HepG2 (cell line): Measurements from ENCODE around the gene FALEC. TPM values are rescaled to one million over a fixed set of nuclear protein-coding genes. Genes with fewer than 3 reads are reported as not detected.

Source experiments
- ATAC-seq: fragments of 200-7000 bp; cut with Tn5 transposase; 3 replicates; pipeline ENCODE4 v1.9.1; 2020; ENCODE audit warnings: mild to moderate bottlenecking, moderate library complexity
- BruUV-seq: library from RNA; stranded (reverse); fragments of 400-500 nt; replicated peaks from 2 replicates; lab custom pipeline; 2021; lab: Mats Ljungman, UMichigan
- CTCF ChIA-PET: fragments of 300-600 bp; formaldehyde crosslinking; extraction: SDS; loops from one replicate; lab custom pipeline; 2021; ENCODE audit warnings: low total read pairs, inconsistent platforms, low intra/inter-chr PET ratio; lab: Yijun Ruan, JAX
- POLR2A ChIA-PET: fragments of 350-600 bp; sonication (Branson Sonifier 250); formaldehyde crosslinking; loops from one replicate; lab custom pipeline; 2020; ENCODE audit warnings: antibody characterized with exemption, inconsistent platforms; lab: Yijun Ruan, JAX
- DNase-seq: peaks from one replicate; pipeline ENCODE4 v3.0.0-alpha.2; 2015; ENCODE audit warnings: low spot score
- FAIRE-seq: peaks from 3 replicates; lab custom pipeline; 2011; peaks lifted over from hg19 to GRCh38; lab: Jason Lieb, UNC
- H2AFZ ChIP-seq: one replicate; pipeline ENCODE4 v1.6.1; 2011; ENCODE audit warnings: low read length, inconsistent platforms
- H3K27ac ChIP-seq: fragments of 300-600 bp; 3 replicates; pipeline ENCODE4 v1.8.0; 2011; ENCODE audit warnings: mixed run types, mild to moderate bottlenecking, mixed read lengths, low read length, inconsistent platforms; ENCODE audit not compliant: insufficient read depth; ENCODE audit errors: extremely low read length
- H3K27me3 ChIP-seq, 2 experiments: fragments of 200-600 bp in 1 of 2; 2 replicates in 1 of 2; 3 replicates in 1 of 2; pipeline versions ENCODE4 v1.6.0 to v1.8.0; 2011; ENCODE audit warnings: low read length in 2 of 2, mild to moderate bottlenecking in 2 of 2, moderate library complexity in 2 of 2, inconsistent platforms in 1 of 2; ENCODE audit not compliant: insufficient read depth in 2 of 2, control insufficient read depth in 1 of 2
- H3K36me3 ChIP-seq, 2 experiments: fragments of 200-600 bp in 1 of 2; replicated peaks in 1 of 2; 2 replicates in 1 of 2; 3 replicates in 1 of 2; pipeline versions ENCODE4 v1.5.1 to v1.8.0; 2011; ENCODE audit warnings: low read length in 2 of 2, inconsistent platforms in 1 of 2; ENCODE audit not compliant: insufficient read depth in 2 of 2, control insufficient read depth in 1 of 2
- H3K4me1 ChIP-seq: 2 replicates; pipeline ENCODE4 v1.5.1; 2012; ENCODE audit warnings: low read length, inconsistent platforms; ENCODE audit not compliant: insufficient read depth
- H3K4me2 ChIP-seq: 2 replicates; pipeline ENCODE4 v1.6.0; 2011; ENCODE audit warnings: low read depth, low read length, inconsistent platforms
- H3K4me3 ChIP-seq, 3 experiments: fragments of 200-600 bp in 1 of 3; sonication (generic), shearing (Covaris generic) in 1 of 3; replicated peaks in 1 of 3; 2 replicates each; pipeline ENCODE4 v1.5.1; 2011 to 2016; ENCODE audit warnings: low read length in 3 of 3, inconsistent platforms in 2 of 3, low read depth in 2 of 3, mild to moderate bottlenecking in 2 of 3, control low read depth in 1 of 3, mixed read lengths in 1 of 3; ENCODE audit not compliant: insufficient read depth in 1 of 3
- H3K79me2 ChIP-seq: one replicate; pipeline ENCODE4 v1.6.1; 2011; ENCODE audit warnings: low read length, inconsistent platforms; ENCODE audit not compliant: insufficient read depth
- H3K9ac ChIP-seq: 2 replicates; pipeline ENCODE4 v1.6.0; 2011; ENCODE audit warnings: mild to moderate bottlenecking, low read depth, low read length, inconsistent platforms; ENCODE audit not compliant: insufficient read depth
- H3K9me3 ChIP-seq: 2 replicates; pipeline ENCODE4 v1.5.1; 2012; ENCODE audit warnings: mild to moderate bottlenecking, low read length
- H4K20me1 ChIP-seq: 2 replicates; pipeline ENCODE4 v1.6.0; 2011; ENCODE audit warnings: inconsistent platforms, mild to moderate bottlenecking, low read length, moderate library complexity; ENCODE audit not compliant: insufficient read depth
- ASH2L ChIP-seq: fragments of 300-600, 200-600 bp; sonication (generic); IDR thresholded peaks from 2 replicates; pipeline ENCODE4 v1.7.0; 2017; ENCODE audit warnings: low read depth, mild to moderate bottlenecking, moderate library complexity, mixed read lengths, low read length; ENCODE audit not compliant: insufficient read length
- CENPX ChIP-seq: sonication (generic); formaldehyde crosslinking; IDR thresholded peaks from 2 replicates; pipeline ENCODE4 v1.9.0; 2021; ENCODE audit warnings: mild to moderate bottlenecking, missing genetic modification reagents, moderate library complexity
- KDM4B ChIP-seq: sonication (generic); formaldehyde crosslinking; IDR thresholded peaks from 2 replicates; pipeline ENCODE4 v1.4.0; 2020; ENCODE audit warnings: missing genetic modification reagents
- PAWR ChIP-seq: sonication (generic); formaldehyde crosslinking; IDR thresholded peaks from 2 replicates; pipeline ENCODE4 v1.4.0; 2020; ENCODE audit warnings: missing genetic modification reagents, mild to moderate bottlenecking, borderline replicate concordance
- PHF20 ChIP-seq: sonication (generic); formaldehyde crosslinking; IDR thresholded peaks from 2 replicates; pipeline ENCODE4 v1.5.0; 2020; ENCODE audit warnings: mild to moderate bottlenecking, missing genetic modification reagents
- REL ChIP-seq: sonication (generic); formaldehyde crosslinking; conservative IDR thresholded peaks from 2 replicates; pipeline ENCODE4 v1.8.0; 2022; ENCODE audit warnings: mild to moderate bottlenecking, missing genetic modification reagents, moderate library complexity
- ZNF251 ChIP-seq: sonication (generic); formaldehyde crosslinking; IDR thresholded peaks from 2 replicates; pipeline ENCODE4 v1.9.0; 2021; ENCODE audit warnings: mild to moderate bottlenecking, missing genetic modification reagents
- ZNF569 ChIP-seq: sonication (generic); formaldehyde crosslinking; IDR thresholded peaks from 2 replicates; pipeline ENCODE4 v1.5.0; 2020; ENCODE audit warnings: mild to moderate bottlenecking, missing genetic modification reagents, moderate library complexity, borderline replicate concordance
- ZNF644 ChIP-seq: IDR thresholded peaks from 2 replicates; pipeline ENCODE4 v1.6.1; 2016; ENCODE audit warnings: low read depth
- WGBS: methylation state at CpG from one replicate; pipeline ENCODE4 v1.1.6; 2017; ENCODE audit warnings: low lambda C conversion rate; 5-methylcytosine and 5-hydroxymethylcytosine counted together
- in situ Hi-C: cut with HindIII; loops from 2 replicates; pipeline ENCODE4 v1.10.0; 2017; ENCODE audit warnings: low pct_unique_long_range_greater_than_20kb; ENCODE audit not compliant: extremely low pct_ligation_motif_present
- intact Hi-C: fragments of 100-400 bp; cut with micrococcal nuclease; formaldehyde crosslinking; loops from one replicate; pipeline ENCODE4 v1.10.0; 2022; ENCODE audit not compliant: unreplicated experiment
- polyA plus RNA-seq, 8 experiments: library from polyadenylated mRNA; depleted of rRNA in 3 of 8; stranded (reverse) in 7 of 8; unstranded in 1 of 8; fragments of >200 nt; fragmentation: Illumina TruSeq in 4 of 8; extraction: Trizol in 4 of 8; gene quantifications; 2 replicates each; pipeline versions ENCODE4 v1.2.1 to v1.2.3, GENCODE V29; 2011 to 2016; ENCODE audit warnings: low read depth in 4 of 8, missing spikeins in 1 of 8, mixed read lengths in 1 of 8; ENCODE audit not compliant: insufficient read depth in 1 of 8
- total RNA-seq, 5 experiments: library from RNA; depleted of rRNA; stranded (reverse); fragments of >200 nt; fragmentation: Illumina TruSeq; extraction: Trizol; gene quantifications; 2 replicates each; pipeline ENCODE4 v1.2.3, GENCODE V29; 2016; ENCODE audit warnings: low read depth in 1 of 5
- TF ChIP-seq, protein P1 (sequence below): sonication (generic); formaldehyde crosslinking; IDR thresholded peaks from 2 replicates; pipeline ENCODE4 v1.4.0; 2020; ENCODE audit warnings: missing genetic modification reagents, borderline replicate concordance
- TF ChIP-seq, protein P2 (sequence below): sonication (generic); formaldehyde crosslinking; IDR thresholded peaks from 2 replicates; pipeline ENCODE4 v1.9.0; 2021; ENCODE audit warnings: mild to moderate bottlenecking, missing genetic modification reagents

FALEC gene
- total and polyA plus RNA-seq, 2 of the 13 experiments (the other 11 are each of a cell fraction or from before 2014, with no cell fraction given), result 0.33 to 0.71 TPM

DNA sequence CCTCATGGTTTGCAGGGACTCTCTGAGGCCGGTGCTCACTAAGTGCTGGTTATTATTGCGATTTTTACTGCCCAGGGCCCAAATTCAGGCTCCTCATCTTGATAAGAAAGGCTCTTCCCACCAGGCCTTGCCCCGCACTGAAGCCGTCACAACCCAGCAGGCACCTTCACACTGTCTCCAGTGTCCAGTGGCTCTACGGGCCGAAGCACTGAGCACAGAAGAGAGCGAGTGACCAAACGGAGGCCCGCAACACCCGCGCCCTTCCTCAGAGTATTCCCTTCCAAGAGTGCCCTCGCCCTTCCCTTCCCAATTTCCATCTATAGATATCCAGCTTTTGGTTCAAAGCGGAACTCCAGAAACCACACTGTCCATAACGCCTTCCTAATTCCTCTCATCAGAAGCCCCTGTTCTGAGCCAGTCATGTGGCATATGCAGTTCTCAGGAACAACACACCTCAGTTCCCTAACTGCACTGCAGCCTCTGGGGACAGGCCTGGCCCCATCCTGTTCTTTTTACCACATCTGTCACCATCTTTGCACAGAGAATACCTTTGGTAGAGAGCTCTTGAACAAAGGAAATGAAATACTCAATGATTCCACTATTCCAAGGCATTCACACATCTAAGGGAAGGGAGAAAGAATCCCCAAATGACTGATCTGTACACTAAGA, 15.1 kb downstream of the FALEC start:
- intact Hi-C loops (no loop called here), in situ Hi-C loops (loop anchor here (5.0 to 10.0 kb wide), 2 partner anchors 43 to 276 kb away; partner anchors contain the start of genes CA14 and TARS2)
- Histone ChIP-seq H3K79me2 (no peaks in the 10 kb centered on the region), H3K9ac (no peak overlapping the region), H3K4me1 (peaks cover 68% of the 10 kb centered on the region), H3K27me3 (no peaks in the 10 kb centered on the region), H3K36me3 (no peaks in the 10 kb centered on the region), H3K4me3 (no peak overlapping the region), H2AFZ (no peak overlapping the region), H4K20me1 (no peaks in the 10 kb centered on the region), H3K9me3 (no peaks in the 10 kb centered on the region), H3K27ac (peak overlapping the region; percentile 21), H3K4me2 (no peak overlapping the region)
- POLR2A ChIA-PET, result interaction anchor here (0.8 to 4.6 kb wide), 2 partner anchors 15 to 18 kb away, joined by 3 to 78 read pairs; partner anchors contain the start of genes ADAMTSL4 and FALEC
- 100% methylated on average over 13 of the region's 14 CpGs for WGBS
- ATAC-seq (no peak), DNase-seq (no peak), FAIRE-seq (no peak)
- CTCF ChIA-PET, result no interaction called here
- BruUV-seq, result no TSS peak
- TF ChIP-seq ZNF251 (CRISPR knock-in tag) (no peak), PHF20 (no peak), ASH2L (no peak), REL (CRISPR knock-in tag) (no peak), ZNF569 (CRISPR knock-in tag) (no peak), ZNF644 (no peak), KDM4B (CRISPR knock-in tag) (no peak), PAWR (no peak), CENPX (CRISPR knock-in tag) (no peak)
- TF ChIP-seq, protein P1, sequence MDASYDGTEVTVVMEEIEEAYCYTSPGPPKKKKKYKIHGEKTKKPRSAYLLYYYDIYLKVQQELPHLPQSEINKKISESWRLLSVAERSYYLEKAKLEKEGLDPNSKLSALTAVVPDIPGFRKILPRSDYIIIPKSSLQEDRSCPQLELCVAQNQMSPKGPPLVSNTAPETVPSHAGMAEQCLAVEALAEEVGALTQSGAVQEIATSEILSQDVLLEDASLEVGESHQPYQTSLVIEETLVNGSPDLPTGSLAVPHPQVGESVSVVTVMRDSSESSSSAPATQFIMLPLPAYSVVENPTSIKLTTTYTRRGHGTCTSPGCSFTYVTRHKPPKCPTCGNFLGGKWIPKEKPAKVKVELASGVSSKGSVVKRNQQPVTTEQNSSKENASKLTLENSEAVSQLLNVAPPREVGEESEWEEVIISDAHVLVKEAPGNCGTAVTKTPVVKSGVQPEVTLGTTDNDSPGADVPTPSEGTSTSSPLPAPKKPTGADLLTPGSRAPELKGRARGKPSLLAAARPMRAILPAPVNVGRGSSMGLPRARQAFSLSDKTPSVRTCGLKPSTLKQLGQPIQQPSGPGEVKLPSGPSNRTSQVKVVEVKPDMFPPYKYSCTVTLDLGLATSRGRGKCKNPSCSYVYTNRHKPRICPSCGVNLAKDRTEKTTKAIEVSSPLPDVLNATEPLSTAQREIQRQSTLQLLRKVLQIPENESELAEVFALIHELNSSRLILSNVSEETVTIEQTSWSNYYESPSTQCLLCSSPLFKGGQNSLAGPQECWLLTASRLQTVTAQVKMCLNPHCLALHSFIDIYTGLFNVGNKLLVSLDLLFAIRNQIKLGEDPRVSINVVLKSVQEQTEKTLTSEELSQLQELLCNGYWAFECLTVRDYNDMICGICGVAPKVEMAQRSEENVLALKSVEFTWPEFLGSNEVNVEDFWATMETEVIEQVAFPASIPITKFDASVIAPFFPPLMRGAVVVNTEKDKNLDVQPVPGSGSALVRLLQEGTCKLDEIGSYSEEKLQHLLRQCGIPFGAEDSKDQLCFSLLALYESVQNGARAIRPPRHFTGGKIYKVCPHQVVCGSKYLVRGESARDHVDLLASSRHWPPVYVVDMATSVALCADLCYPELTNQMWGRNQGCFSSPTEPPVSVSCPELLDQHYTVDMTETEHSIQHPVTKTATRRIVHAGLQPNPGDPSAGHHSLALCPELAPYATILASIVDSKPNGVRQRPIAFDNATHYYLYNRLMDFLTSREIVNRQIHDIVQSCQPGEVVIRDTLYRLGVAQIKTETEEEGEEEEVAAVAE (CRISPR knock-in tag), result no peak
- TF ChIP-seq, protein P2, sequence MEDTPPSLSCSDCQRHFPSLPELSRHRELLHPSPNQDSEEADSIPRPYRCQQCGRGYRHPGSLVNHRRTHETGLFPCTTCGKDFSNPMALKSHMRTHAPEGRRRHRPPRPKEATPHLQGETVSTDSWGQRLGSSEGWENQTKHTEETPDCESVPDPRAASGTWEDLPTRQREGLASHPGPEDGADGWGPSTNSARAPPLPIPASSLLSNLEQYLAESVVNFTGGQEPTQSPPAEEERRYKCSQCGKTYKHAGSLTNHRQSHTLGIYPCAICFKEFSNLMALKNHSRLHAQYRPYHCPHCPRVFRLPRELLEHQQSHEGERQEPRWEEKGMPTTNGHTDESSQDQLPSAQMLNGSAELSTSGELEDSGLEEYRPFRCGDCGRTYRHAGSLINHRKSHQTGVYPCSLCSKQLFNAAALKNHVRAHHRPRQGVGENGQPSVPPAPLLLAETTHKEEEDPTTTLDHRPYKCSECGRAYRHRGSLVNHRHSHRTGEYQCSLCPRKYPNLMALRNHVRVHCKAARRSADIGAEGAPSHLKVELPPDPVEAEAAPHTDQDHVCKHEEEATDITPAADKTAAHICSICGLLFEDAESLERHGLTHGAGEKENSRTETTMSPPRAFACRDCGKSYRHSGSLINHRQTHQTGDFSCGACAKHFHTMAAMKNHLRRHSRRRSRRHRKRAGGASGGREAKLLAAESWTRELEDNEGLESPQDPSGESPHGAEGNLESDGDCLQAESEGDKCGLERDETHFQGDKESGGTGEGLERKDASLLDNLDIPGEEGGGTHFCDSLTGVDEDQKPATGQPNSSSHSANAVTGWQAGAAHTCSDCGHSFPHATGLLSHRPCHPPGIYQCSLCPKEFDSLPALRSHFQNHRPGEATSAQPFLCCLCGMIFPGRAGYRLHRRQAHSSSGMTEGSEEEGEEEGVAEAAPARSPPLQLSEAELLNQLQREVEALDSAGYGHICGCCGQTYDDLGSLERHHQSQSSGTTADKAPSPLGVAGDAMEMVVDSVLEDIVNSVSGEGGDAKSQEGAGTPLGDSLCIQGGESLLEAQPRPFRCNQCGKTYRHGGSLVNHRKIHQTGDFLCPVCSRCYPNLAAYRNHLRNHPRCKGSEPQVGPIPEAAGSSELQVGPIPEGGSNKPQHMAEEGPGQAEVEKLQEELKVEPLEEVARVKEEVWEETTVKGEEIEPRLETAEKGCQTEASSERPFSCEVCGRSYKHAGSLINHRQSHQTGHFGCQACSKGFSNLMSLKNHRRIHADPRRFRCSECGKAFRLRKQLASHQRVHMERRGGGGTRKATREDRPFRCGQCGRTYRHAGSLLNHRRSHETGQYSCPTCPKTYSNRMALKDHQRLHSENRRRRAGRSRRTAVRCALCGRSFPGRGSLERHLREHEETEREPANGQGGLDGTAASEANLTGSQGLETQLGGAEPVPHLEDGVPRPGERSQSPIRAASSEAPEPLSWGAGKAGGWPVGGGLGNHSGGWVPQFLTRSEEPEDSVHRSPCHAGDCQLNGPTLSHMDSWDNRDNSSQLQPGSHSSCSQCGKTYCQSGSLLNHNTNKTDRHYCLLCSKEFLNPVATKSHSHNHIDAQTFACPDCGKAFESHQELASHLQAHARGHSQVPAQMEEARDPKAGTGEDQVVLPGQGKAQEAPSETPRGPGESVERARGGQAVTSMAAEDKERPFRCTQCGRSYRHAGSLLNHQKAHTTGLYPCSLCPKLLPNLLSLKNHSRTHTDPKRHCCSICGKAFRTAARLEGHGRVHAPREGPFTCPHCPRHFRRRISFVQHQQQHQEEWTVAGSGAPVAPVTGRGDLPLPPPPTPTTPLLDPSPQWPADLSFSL (CRISPR knock-in tag), result no peak
